ENCODE data around the gene FOXD2. TPM values are rescaled to one million over a fixed set of nuclear protein-coding genes. Genes with fewer than 3 reads are reported as not detected.

The FOXD2 gene
- total RNA-seq, 6 experiments from 2014 or later, result 0.25 to 0.86 (median 0.41) TPM

DNA sequence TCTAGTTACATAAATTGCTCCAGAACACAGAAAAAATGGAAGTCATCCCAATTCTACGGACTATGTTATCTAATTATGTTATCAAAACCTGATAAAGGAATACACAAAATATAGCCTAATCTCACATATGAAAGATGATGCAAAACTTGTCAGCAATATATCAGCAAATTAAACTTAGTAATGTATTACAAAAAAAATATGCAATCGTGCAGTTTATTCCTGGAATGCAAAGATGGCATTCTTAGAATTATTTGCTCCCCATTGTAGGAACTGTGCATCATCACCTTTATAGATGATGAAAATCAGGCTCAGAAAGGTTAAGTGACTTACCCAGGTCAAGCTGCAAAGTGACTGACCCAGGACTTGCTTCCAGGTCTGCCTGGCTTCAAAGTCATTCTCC lies 14.0 kb upstream of the FOXD2 start:
- no peak for TF ChIP-seq POLR2A (IDR thresholded peaks at IDR 0.05)
- TF ChIP-seq, protein P1, sequence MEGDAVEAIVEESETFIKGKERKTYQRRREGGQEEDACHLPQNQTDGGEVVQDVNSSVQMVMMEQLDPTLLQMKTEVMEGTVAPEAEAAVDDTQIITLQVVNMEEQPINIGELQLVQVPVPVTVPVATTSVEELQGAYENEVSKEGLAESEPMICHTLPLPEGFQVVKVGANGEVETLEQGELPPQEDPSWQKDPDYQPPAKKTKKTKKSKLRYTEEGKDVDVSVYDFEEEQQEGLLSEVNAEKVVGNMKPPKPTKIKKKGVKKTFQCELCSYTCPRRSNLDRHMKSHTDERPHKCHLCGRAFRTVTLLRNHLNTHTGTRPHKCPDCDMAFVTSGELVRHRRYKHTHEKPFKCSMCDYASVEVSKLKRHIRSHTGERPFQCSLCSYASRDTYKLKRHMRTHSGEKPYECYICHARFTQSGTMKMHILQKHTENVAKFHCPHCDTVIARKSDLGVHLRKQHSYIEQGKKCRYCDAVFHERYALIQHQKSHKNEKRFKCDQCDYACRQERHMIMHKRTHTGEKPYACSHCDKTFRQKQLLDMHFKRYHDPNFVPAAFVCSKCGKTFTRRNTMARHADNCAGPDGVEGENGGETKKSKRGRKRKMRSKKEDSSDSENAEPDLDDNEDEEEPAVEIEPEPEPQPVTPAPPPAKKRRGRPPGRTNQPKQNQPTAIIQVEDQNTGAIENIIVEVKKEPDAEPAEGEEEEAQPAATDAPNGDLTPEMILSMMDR (IDR thresholded peaks at IDR 0.05), result no peak
- Histone ChIP-seq H3K9me3 (no peaks in the 10 kb centered on the region), H3K36me3 (no peaks in the 10 kb centered on the region), H3K4me1 (no peaks in the 10 kb centered on the region), H3K27ac (no peak overlapping the region), H3K4me3 (no peak overlapping the region), H3K27me3 (no peaks in the 10 kb centered on the region)
- intact Hi-C loops (cut with DNase I), result no loop called here
- DNase-seq (no peak), ATAC-seq (no peak)
- WGBS (ENCODE audit: insufficient coverage, low coverage, low lambda C conversion rate, missing lambda C conversion rate), result 34% methylated on average over 2 of the region's 2 CpGs

DNA sequence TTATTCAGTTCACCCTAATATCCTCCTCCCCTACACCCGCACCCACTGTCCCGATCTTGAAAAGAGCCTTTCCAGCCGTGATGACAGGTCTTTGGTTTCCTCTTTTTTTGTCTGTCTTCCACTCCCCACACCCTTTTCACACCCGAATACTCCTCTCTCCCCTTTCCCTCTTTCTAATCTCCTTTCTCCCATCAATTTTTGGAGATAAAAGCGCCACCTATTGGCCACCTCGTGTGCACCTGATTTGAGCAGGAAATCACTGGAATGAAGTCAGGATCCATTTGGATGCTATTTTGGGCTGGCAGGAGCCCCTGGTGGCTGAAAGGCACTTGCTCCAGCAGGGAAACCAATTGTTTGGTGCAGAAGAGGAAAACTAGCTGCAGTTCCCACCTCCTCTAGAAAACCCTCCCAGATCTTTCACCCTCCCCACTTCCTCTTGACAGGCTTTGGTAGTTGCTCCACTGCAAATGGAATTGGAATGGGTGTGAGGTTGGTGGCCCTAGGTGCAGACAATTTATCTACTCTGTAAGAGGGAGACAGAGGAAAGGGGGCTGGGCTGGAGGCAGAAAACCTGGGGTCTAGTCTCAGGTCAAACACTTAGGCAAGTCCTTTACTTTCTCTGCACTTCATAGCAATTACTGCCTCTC lies 13.4 kb upstream of the FOXD2 start:
- Histone ChIP-seq H3K36me3 (no peaks in the 10 kb centered on the region), H3K4me1 (no peaks in the 10 kb centered on the region), H3K27me3 (no peaks in the 10 kb centered on the region), H3K4me3 (no peak overlapping the region), H3K9me3 (no peaks in the 10 kb centered on the region), H3K27ac (no peak overlapping the region)
- 5% methylated on average over 6 of the region's 6 CpGs for WGBS (ENCODE audit: insufficient coverage, low coverage, low lambda C conversion rate, missing lambda C conversion rate)
- intact Hi-C loops (cut with DNase I), result no loop called here
- ATAC-seq (peak; percentile 80 to 88 (median 86)), DNase-seq (no peak)
- TF ChIP-seq, protein P1 (IDR thresholded peaks at IDR 0.05), result peak; percentile 64 to 79 (median 73)
- TF ChIP-seq POLR2A (IDR thresholded peaks at IDR 0.05), result no peak

DNA sequence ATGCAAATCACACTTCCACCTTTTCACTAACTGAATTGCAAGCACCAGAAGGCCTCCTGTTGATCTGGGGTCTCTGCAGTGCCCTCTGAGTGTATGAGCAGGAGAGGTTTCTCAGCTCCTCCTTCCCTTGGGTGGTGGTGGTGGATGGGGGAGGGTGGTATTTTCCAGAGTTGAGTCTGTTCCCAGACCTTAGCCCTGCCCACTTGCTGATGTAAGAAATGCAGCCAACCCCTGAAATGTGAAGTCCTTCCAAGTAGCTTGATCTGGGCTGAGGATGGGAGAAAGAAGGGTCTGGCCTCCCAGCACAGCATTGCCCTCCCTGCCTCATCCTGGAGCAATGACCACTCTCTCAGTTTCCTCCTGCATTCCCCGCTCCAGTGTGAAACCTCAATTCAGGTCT lies 6.3 kb upstream of the FOXD2 start:
- peaks cover 0 to 20% (median 0%) of the 10 kb centered on the region in 4 donors for H3K4me1 ChIP-seq
- no peak overlapping the region for H3K4me3 ChIP-seq
- no peak for TF ChIP-seq POLR2A (IDR thresholded peaks at IDR 0.05)
- TF ChIP-seq, protein P1 (IDR thresholded peaks at IDR 0.05), result no peak
- no peak for ATAC-seq
- no peaks in the 10 kb centered on the region for H3K27me3 ChIP-seq
- no peaks in the 10 kb centered on the region for H3K9me3 ChIP-seq
- intact Hi-C loops (cut with DNase I), result loop anchor here in 1 of 2 donors (5.0 kb wide), 1 partner anchor 281 kb away; no protein-coding TSS in a partner anchor
- no peaks in the 10 kb centered on the region for H3K36me3 ChIP-seq
- no peak overlapping the region for H3K27ac ChIP-seq
- no peak for DNase-seq
- no CpG with 5 or more reads among the region's 1 CpG for WGBS (ENCODE audit: insufficient coverage, low coverage, low lambda C conversion rate, missing lambda C conversion rate)

DNA sequence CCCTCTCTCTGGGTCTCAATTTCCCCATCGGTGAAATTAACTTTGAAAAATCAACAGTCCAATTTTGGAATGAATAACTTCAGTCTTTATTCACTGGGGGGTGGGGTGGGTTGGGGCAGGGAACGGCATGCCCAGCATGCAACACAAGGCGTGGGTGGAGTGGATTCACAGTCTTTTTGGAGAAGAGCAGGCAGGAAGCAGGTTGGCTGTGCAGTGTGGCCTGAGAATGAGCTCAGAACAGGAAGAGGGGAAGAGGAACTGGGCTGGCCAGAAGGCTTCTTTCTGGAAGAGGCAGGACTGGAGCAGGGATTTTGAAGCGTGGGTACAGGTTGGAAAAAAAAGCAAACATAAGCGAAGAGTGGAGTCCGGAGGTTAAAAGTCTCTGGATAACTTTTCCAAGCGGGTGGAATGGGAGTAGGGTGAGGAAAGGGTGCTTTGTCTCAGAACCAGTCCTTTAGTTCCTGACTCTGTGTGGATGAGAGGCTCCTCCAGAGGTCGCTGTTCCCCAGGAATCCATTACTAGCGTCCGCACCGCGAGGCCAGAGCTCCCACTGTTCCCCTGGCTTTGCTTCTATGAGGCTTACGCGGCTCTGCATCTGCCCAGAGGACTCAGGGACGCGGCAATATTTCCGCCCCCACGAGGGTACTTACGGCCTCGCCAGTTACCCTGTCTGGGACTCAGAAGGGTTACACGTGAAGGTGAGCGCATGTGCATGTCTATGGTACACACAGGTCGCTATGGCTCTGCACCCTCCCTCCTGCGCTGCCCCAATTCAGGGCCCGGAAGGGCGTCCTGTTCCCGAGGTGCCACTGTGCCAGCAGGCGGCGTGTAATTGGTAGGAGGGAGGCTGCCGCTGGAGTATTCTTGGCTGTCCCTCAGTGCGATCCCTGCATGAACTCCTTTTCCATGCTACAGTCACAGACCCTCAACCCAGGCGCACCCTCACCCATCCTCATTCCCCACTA lies 5.5 kb upstream of the FOXD2 start:
- TF ChIP-seq POLR2A (IDR thresholded peaks at IDR 0.05), result no peak
- TF ChIP-seq, protein P1 (IDR thresholded peaks at IDR 0.05), result peak; percentile 53 to 74 (median 65)
- Histone ChIP-seq H3K4me1 (peaks cover 0 to 21% (median 0%) of the 10 kb centered on the region in 4 donors), H3K36me3 (no peaks in the 10 kb centered on the region), H3K9me3 (no peaks in the 10 kb centered on the region), H3K4me3 (no peak overlapping the region), H3K27ac (no peak overlapping the region), H3K27me3 (no peaks in the 10 kb centered on the region)
- DNase-seq, result peak in 2 of 3 donors; percentile 68 to 70
- intact Hi-C loops (cut with DNase I), result loop anchor here in 1 of 2 donors (5.0 kb wide), 1 partner anchor 280 kb away; no protein-coding TSS in a partner anchor
- ATAC-seq, result peak; percentile 59 to 69 (median 66)
- 21% methylated on average over 26 of the region's 32 CpGs for WGBS (ENCODE audit: insufficient coverage, low coverage, low lambda C conversion rate, missing lambda C conversion rate)
